ENCODE measurements around the gene ZNF619.
A peak's percentile ranks its signal among the peaks of the same experiment; 100 is the strongest.

GRCh38 chr3:40505599-40506462 is 28.9 kb downstream of the ZNF619 start, which contains the start of gene ZNF620:
- TF ChIP-seq CTCF (IDR thresholded peaks at IDR 0.05) (peak in 1 of 4 experiments; percentile 62), EP300 (IDR thresholded peaks at IDR 0.05) (no peak)
